HEK293 (cell line): ENCODE results near the gene LRP1B.

Experiments
- BCL11A ChIP-seq: fragments of 450-650 bp; formaldehyde crosslinking; IDR thresholded peaks from 2 replicates; pipeline ENCODE4 v1.5.1; 2016; ENCODE audit warnings: low read depth, missing biosample characterization, missing genetic modification characterization
- BCL11B ChIP-seq: fragments of 450-650 bp; formaldehyde crosslinking; IDR thresholded peaks from 2 replicates; pipeline ENCODE4 v1.5.1; 2016; ENCODE audit warnings: low read depth, missing biosample characterization, missing genetic modification characterization
- KLF16 ChIP-seq: fragments of 450-650 bp; formaldehyde crosslinking; IDR thresholded peaks from 2 replicates; pipeline ENCODE4 v1.5.1; 2017; ENCODE audit warnings: missing biosample characterization, missing genetic modification characterization
- OSR2 ChIP-seq: fragments of 450-650 bp; formaldehyde crosslinking; IDR thresholded peaks from 2 replicates; pipeline ENCODE4 v1.5.1; 2016; ENCODE audit warnings: missing biosample characterization, missing genetic modification characterization
- SETDB1 ChIP-seq: IDR thresholded peaks from one replicate; pipeline ENCODE4 v1.6.1; 2017; ENCODE audit warnings: mild to moderate bottlenecking, low read length, moderate library complexity, mixed read lengths; ENCODE audit not compliant: insufficient read length
- ZBTB17 ChIP-seq: fragments of 450-650 bp; formaldehyde crosslinking; IDR thresholded peaks from 2 replicates; pipeline ENCODE4 v1.5.1; 2016; ENCODE audit warnings: missing biosample characterization, missing genetic modification characterization
- ZIC2 ChIP-seq: fragments of 450-650 bp; formaldehyde crosslinking; IDR thresholded peaks from 2 replicates; pipeline ENCODE4 v1.5.1; 2016; ENCODE audit warnings: missing biosample characterization, missing genetic modification characterization
- ZNF214 ChIP-seq: fragments of 450-650 bp; formaldehyde crosslinking; IDR thresholded peaks from 2 replicates; pipeline ENCODE4 v1.5.1; 2017; ENCODE audit warnings: missing biosample characterization, mild to moderate bottlenecking, missing genetic modification characterization, borderline replicate concordance
- ZNF350 ChIP-seq: fragments of 450-650 bp; formaldehyde crosslinking; IDR thresholded peaks from 2 replicates; pipeline ENCODE4 v1.5.0; 2017; ENCODE audit warnings: missing biosample characterization, mild to moderate bottlenecking, missing genetic modification characterization
- ZNF621 ChIP-seq: fragments of 450-650 bp; formaldehyde crosslinking; IDR thresholded peaks from 2 replicates; pipeline ENCODE4 v1.5.1; 2017; ENCODE audit warnings: missing biosample characterization, missing genetic modification characterization
- TF ChIP-seq, protein P1 (sequence below): fragments of 450-650 bp; formaldehyde crosslinking; IDR thresholded peaks from 2 replicates; pipeline ENCODE4 v1.5.1; 2016; ENCODE audit warnings: missing biosample characterization, missing genetic modification characterization
- TF ChIP-seq, protein P2 (sequence below): fragments of 450-650 bp; formaldehyde crosslinking; IDR thresholded peaks from 2 replicates; pipeline ENCODE4 v1.5.1; 2016; ENCODE audit warnings: missing biosample characterization, missing genetic modification characterization, low read depth
- TF ChIP-seq, protein P3 (sequence below): fragments of 450-650 bp; formaldehyde crosslinking; IDR thresholded peaks from 2 replicates; pipeline ENCODE4 v1.5.1; 2016; ENCODE audit warnings: missing biosample characterization, missing genetic modification characterization, borderline replicate concordance
- TF ChIP-seq, protein P4 (sequence below): fragments of 450-650 bp; formaldehyde crosslinking; IDR thresholded peaks from 2 replicates; pipeline ENCODE4 v1.5.1; 2016; ENCODE audit warnings: missing biosample characterization, missing genetic modification characterization

DNA sequence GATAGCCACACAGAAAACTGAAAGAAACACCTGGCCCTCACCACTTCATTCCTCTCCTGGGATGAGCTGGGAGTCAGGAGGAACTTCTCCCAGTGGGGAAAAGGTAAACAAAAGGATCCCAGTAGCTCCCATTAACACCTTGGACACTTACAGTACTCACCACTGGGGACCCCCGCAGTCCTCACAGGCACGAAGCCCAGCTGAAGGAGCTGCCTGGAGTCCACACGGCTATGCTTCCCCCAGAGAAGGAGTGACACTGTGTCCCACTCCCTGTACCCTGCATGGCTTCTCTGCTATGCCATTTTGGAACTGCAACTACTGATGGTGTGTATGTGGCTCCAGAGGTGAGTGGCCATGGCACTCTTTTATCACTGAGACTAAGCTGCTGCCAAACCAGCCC is 1565.1 kb downstream of the LRP1B start:
- TF ChIP-seq, protein P1, sequence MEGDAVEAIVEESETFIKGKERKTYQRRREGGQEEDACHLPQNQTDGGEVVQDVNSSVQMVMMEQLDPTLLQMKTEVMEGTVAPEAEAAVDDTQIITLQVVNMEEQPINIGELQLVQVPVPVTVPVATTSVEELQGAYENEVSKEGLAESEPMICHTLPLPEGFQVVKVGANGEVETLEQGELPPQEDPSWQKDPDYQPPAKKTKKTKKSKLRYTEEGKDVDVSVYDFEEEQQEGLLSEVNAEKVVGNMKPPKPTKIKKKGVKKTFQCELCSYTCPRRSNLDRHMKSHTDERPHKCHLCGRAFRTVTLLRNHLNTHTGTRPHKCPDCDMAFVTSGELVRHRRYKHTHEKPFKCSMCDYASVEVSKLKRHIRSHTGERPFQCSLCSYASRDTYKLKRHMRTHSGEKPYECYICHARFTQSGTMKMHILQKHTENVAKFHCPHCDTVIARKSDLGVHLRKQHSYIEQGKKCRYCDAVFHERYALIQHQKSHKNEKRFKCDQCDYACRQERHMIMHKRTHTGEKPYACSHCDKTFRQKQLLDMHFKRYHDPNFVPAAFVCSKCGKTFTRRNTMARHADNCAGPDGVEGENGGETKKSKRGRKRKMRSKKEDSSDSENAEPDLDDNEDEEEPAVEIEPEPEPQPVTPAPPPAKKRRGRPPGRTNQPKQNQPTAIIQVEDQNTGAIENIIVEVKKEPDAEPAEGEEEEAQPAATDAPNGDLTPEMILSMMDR = no peak
- TF ChIP-seq ZNF350 (tag by site-specific recombination) (no peak), BCL11B (tag by site-specific recombination) (no peak), ZIC2 (tag by site-specific recombination) (no peak), OSR2 (tag by site-specific recombination) (no peak), ZNF214 (no peak), BCL11A (no peak), ZBTB17 (tag by site-specific recombination) (no peak), SETDB1 (no peak), ZNF621 (tag by site-specific recombination) (no peak), KLF16 (tag by site-specific recombination) (no peak)
- TF ChIP-seq, protein P2, sequence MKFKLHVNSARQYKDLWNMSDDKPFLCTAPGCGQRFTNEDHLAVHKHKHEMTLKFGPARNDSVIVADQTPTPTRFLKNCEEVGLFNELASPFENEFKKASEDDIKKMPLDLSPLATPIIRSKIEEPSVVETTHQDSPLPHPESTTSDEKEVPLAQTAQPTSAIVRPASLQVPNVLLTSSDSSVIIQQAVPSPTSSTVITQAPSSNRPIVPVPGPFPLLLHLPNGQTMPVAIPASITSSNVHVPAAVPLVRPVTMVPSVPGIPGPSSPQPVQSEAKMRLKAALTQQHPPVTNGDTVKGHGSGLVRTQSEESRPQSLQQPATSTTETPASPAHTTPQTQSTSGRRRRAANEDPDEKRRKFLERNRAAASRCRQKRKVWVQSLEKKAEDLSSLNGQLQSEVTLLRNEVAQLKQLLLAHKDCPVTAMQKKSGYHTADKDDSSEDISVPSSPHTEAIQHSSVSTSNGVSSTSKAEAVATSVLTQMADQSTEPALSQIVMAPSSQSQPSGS (tag by site-specific recombination) = no peak
- TF ChIP-seq, protein P3, sequence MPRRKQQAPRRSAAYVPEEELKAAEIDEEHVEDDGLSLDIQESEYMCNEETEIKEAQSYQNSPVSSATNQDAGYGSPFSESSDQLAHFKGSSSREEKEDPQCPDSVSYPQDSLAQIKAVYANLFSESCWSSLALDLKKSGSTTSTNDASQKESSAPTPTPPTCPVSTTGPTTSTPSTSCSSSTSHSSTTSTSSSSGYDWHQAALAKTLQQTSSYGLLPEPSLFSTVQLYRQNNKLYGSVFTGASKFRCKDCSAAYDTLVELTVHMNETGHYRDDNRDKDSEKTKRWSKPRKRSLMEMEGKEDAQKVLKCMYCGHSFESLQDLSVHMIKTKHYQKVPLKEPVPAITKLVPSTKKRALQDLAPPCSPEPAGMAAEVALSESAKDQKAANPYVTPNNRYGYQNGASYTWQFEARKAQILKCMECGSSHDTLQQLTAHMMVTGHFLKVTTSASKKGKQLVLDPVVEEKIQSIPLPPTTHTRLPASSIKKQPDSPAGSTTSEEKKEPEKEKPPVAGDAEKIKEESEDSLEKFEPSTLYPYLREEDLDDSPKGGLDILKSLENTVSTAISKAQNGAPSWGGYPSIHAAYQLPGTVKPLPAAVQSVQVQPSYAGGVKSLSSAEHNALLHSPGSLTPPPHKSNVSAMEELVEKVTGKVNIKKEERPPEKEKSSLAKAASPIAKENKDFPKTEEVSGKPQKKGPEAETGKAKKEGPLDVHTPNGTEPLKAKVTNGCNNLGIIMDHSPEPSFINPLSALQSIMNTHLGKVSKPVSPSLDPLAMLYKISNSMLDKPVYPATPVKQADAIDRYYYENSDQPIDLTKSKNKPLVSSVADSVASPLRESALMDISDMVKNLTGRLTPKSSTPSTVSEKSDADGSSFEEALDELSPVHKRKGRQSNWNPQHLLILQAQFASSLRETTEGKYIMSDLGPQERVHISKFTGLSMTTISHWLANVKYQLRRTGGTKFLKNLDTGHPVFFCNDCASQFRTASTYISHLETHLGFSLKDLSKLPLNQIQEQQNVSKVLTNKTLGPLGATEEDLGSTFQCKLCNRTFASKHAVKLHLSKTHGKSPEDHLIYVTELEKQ (tag by site-specific recombination) = no peak
- TF ChIP-seq, protein P4, sequence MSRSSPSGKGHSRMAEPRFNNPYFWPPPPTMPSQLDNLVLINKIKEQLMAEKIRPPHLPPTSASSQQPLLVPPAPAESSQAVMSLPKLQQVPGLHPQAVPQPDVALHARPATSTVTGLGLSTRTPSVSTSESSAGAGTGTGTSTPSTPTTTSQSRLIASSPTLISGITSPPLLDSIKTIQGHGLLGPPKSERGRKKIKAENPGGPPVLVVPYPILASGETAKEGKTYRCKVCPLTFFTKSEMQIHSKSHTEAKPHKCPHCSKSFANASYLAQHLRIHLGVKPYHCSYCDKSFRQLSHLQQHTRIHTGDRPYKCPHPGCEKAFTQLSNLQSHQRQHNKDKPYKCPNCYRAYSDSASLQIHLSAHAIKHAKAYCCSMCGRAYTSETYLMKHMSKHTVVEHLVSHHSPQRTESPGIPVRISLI (tag by site-specific recombination) = no peak
